HEK293T (cell line): Measurements from ENCODE around the gene FUNDC2.

Experiments
- FOXM1 ChIP-seq: fragments of 450-650 bp; IDR thresholded peaks from 2 replicates; pipeline ENCODE4 v1.6.1; 2017; ENCODE audit warnings: mild to moderate bottlenecking, borderline replicate concordance
- TARDBP ChIP-seq: fragments of 450-650 bp; IDR thresholded peaks from 2 replicates; pipeline ENCODE4 v1.6.1; 2016
- ZNF384 ChIP-seq: fragments of 450-650 bp; IDR thresholded peaks from 2 replicates; pipeline ENCODE4 v1.6.1; 2016

DNA sequence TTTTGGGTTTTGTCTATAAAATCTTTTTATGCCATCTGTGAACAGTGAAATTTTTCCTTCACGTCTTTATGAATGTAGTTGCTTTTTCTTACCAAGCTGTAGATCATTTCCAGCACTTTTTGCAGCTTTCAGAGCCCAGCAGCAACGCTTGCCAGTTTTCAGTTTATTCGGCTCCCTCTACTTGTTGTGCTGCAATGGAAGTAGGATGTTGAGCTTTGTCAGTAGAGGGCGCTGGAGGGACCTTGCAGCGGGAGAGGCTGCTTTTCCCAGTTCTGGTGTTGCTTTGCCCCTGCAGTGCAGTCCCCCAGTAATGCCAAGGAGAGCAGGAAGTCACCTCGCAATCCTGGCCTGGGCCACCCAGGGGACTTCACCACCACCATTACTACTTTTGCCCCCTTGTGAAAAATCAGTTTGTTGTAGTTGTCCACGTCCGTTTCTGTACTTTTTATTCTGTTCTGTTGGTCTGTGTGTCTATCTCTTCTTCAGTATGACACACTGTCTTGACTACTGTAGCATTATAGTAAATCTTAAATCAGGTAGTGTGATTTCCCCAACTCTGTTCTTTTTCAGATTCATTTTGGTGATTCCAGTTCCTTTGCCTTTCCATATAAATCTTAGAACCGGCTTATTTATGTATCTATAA, 22.5 kb downstream of the FUNDC2 start:
- no peak for TF ChIP-seq ZNF384
- no peak for TF ChIP-seq TARDBP
- TF ChIP-seq FOXM1 = no peak
